Measurements from ENCODE around the gene NGEF.
A peak's percentile ranks its signal among the peaks of the same experiment; 100 is the strongest.
"Not testable (repeated sequence)": the region's sequence is repeated elsewhere in the genome, so short reads cannot be mapped to it uniquely, and the experiment has no call there.

The NGEF gene

DNA sequence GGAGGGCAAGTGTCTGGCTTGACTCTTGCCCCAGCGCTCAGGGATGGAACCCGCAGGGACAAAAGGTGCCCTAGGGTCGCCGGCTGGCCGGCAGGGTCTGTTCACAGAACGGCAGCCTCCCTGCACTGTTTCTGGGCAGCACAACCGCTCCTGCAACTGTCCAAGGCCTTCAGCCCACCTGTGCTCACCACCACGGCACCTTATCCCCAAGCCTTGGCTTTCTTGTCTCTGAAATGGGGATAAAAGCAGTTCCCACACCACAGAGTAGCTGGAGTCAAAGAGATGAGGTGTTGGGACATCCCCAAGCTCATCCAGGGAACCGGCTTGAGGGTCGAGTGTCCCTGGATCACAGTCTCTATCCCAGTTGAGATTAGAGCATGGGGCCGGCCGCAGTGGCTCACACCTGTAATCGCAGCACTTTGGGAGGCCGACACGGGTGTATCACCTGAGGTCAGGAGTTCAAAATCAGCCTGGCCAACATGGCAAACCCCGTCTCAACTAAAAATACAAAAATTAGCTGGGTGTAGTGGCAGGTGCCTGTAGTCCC, 138.3 kb downstream of the NGEF start:
- FAIRE-seq (no peak), DNase-seq (ENCODE audit: low spot score) (no peak)

DNA sequence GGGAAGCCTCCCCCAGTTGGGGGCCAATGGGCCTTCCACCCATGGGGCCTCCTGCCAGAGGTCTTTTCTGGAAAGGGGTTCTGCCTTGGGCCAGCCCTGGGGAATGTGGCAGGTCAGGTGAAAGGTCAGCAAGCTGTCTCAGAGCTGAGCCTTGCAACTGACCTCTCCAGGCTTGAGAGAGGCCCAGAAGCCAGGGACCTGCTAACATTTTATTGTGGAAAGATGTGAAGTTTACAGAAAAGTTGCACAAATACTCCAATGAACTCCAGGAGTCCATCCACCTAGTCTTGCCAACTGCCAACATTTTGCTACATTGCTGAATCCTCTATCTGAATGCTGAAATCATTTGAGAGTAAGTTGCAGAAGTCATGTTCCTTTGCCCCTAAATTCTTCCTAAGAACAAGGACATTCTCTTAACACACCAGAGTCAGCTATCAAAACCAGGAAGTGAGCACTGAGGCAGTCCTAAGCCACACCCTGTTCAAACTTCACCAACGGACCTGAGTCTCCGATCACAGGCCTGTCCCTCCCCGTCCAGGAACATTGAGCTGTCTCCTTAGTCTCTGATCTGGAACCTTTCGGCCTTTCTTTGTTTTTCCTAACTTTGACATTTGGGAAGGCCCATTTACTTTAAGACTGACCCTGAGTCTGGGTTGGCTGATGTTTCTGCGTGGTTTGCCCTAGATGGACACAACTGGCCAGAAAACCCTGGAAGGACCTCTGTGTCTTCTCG, 139.0 kb downstream of the NGEF start:
- FAIRE-seq = no peak

DNA sequence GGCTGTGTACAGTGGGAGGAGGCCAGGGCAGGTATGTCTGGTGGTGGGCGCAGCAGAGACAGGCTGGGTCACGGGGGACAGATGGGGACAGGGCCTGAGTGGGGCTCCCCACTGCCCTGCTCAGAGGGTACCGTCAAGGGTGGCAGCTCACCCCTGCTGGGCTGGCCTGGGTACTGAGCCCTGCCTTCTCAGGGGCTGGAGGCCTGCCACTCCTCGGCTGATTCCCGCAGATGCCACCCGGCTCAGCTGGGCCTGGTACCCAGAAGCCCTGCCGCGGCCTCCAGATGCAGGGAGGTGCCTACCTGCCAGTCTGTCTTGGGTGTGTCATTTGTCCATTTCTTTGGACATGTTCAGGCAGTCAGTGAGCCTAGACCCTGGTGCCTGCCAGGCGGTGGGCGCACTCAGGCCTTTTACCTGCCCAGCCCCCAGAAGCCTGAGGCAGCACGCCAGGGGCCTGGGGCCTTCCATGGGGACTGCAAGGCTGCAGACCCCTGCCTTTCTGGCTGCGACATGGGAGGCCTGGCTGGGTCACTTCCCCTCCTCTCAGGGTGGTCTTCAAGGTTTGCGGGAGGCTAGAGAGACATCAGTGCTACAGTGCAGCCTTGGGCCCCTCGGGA, 139.7 kb downstream of the NGEF start:
- FAIRE-seq = no peak
- no peak for DNase-seq (ENCODE audit: low spot score)

More for the DNA sequence above, 139.0 kb downstream of the NGEF start:
- no peak for DNase-seq (ENCODE audit: low spot score)

DNA sequence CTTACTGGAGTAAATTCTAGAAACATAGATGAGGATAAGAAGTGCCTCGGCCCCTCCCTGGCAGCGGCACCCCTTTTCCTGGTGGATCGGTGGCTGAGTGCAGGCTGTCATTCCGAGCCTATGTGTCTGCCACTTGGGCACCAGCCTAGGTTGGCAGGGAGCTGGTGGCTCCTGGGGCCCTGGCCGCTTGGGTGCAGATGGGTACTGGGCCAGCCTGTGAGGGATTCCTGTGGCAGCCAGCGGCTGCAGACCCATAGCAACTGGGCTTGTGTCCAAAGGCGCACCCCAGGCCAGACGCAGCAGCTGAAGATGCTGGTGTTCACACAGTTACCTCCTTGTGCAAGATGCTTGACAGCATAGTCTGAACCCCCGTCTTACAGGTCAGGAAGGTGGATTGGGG, 140.2 kb downstream of the NGEF start:
- FAIRE-seq = no peak
- no peak for DNase-seq (ENCODE audit: low spot score)

- DNase-seq (ENCODE audit: low spot score) = no peak
- no peak for FAIRE-seq
Observed at GRCh38 chr2:232871835-232872736, 141.0 kb downstream of the NGEF start.

DNA sequence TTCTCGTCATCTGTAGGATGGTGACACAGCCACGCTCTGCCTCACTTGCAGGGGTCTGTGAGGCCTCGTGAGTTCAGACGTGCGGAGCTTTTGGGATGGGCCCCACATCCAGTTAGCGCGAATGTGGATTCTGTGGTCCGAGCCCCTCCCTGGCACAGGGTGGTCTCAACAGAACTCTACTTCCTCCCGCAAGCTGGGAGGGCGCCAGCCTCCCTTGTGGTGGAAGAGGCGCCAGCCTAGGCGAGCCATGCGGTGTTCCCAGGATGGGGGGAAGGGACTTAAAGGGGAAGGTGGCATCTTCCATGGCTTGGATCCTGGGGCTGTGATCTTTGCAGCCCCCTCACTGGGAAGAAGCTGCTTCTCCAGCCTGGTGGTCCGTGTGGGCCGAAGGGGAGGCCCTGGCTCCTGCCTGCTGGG, 141.6 kb downstream of the NGEF start:
- DNase-seq (ENCODE audit: low spot score) (no peak), FAIRE-seq (no peak)

DNA sequence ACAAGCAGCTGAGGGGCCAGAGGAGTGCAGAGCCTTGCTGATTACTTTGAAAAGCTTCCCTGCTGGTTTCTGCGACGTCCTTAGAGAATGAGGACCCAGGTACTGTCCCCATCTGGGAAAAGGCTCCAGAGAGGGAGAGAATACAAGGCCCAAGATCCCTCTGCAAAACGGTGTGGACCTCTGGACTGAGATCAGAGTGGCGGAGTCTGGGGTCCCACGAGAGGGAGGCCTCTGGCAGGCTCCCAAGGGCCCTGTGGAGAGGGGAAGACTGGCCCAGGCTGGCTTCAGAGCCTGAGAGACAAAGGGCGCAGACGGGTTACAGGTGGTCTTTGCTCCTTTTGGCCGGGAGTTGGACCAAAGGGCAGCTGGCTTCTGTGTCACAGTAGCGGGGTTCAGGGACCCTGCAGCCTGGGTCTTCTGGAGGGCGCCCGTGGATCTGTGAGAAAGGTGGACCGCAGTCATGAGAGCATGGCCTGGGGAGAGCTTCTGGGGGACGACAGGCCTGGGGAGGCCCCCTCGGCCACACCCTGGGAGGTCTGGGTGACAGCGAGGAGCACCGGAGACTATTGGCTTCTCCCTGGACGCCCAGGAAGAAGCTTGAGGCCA, 142.2 kb downstream of the NGEF start:
- no peak for FAIRE-seq

GRCh38 chr2:232870018-232870765, 142.9 kb downstream of the NGEF start, which contains the start of gene SNORC:
Gene SNORC, plus strand, starts transcription at chr2:232870264. Its CDS starts 78 bp downstream, at chr2:232870342.
- DNase-seq (ENCODE audit: low spot score) (no peak), FAIRE-seq (no peak)

More for the DNA sequence above, 142.2 kb downstream of the NGEF start:
- no peak for DNase-seq (ENCODE audit: low spot score)

DNA sequence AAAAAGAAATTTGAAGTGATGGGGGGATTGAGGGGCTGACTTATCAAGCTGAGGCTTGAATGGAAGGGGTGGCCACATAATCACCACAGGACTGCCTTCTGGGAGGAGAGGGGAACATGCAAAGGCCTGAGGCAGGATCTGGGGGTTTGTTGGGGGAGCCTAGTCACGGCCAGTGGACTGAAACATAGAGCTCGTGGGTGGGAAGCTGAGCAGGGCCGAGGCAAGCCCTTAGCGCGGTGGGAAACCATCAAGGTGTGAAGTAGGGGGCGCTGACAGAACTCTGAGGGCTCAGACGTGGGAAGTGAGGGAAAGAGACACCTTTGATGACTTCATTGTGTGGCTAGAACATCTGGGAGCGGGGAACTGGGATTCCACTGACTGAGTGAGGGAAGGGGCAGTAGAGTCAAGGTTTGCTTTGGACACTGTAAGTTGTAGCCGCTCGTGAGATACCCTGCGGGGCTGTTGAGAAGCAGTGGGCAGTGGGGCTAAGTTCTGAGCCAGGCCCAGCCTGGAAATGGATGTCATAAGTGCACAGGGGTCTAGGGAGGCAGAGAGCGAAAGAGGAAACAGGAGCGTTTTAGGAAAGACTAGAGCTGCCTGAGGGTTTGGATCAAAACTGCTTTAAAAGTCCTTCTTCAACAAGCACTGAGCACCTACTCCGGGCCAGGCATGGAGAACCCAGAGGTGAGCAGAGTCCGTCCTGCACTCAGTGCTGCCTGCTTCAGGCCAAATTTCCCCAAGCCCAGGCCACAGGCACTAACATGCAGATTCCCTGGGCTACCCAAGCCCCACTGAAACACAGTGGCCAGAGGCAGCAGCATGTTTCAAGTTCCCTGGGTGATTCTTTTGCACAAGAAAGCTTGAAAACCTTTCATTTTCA, 143.7 kb downstream of the NGEF start:
- DNase-seq (ENCODE audit: low spot score) = no peak

GRCh38 chr2:232866104-232866503, 147.0 kb downstream of the NGEF start:
- FAIRE-seq (no peak), DNase-seq (ENCODE audit: low spot score) (no peak)

More for the DNA sequence above, 143.7 kb downstream of the NGEF start:
- FAIRE-seq = no peak

- FAIRE-seq (no peak), DNase-seq (ENCODE audit: low spot score) (no peak)
Observed at GRCh38 chr2:232865165-232865564, 147.9 kb downstream of the NGEF start.

- FAIRE-seq = no peak
- no peak for DNase-seq (ENCODE audit: low spot score)
Observed at GRCh38 chr2:232863996-232864395, 149.1 kb downstream of the NGEF start.

- FAIRE-seq (no peak), DNase-seq (ENCODE audit: low spot score) (no peak)
Observed at GRCh38 chr2:232861353-232861752, 151.7 kb downstream of the NGEF start.

DNA sequence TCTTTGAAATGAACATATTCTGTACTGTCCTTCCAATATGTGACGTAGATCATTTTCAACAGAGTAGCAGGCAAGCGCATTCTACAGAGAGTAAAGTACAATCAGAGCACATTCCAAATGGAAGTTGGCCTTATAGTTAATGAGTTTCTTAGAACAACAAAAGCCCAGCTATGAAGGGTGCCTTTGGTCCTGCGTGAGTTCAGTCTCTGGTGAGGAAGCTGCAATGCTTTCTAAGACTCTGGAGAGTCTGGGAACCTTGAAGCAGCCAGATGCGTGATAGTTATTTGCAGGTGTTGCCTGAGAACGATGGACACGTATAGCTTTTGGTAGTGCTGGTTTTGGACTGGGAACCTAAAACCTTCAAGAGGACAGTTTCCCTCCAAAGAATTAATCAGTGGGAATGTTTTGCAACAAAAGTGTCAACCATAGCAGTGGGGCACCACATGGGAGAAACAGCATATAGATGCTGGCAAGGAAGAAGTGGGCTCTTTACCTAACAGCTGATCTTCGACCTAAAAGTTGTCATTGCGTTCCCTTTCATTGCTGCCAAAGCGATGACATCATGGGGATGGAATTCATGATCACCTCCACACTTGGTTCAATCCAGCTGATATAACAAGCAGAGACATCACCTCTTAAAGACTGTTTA, 152.3 kb downstream of the NGEF start:
- FAIRE-seq = peak; percentile 65
- DNase-seq (ENCODE audit: low spot score) = peak; percentile 30

- FAIRE-seq (no peak), DNase-seq (ENCODE audit: low spot score) (no peak)
Observed at GRCh38 chr2:232859385-232859916, 153.6 kb downstream of the NGEF start.

- DNase-seq (ENCODE audit: low spot score) (no peak), FAIRE-seq (no peak)
Observed at GRCh38 chr2:232857158-232857563, 155.9 kb downstream of the NGEF start.

DNA sequence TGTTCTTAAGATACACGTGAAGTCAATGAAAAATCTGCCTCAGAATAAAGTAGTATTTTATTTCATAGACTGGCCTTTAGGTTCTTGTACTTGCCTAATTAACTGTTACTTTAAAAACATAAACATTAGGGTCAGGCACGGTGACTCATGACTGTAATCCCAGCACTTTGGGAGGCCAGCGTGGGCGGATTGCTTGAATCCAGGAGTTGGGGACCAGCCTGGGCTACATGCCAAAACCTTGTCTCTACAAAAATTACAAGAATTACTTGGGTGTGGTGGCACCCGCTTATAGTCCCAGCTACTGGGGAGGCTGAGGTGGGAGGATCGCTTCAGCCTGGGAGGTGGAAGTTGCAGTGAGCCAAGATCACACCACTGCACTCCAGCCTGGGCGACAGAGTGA, 159.0 kb downstream of the NGEF start:
- DNase-seq (ENCODE audit: low spot score) (no peak), FAIRE-seq (no peak)

DNA sequence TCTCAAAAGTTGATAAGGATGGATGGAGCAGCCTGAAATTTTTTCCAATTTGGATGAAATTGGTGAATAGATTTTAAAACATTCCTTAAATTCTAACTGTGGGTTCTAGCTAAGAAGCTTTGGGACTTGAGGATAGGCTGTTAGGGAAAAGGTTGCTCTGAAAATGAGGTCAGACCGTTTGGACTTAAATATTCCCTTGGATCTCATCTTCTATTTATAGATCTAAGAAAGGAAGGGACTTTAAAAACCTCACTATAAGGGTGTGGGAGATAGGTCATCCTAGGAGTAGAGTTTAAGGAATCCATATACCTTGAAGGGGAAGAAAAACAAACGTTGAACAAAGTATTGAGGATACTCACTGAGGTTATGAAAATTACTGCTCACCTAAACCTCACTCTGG, 160.4 kb downstream of the NGEF start:
- no peak for DNase-seq (ENCODE audit: low spot score)
- no peak for FAIRE-seq

DNA sequence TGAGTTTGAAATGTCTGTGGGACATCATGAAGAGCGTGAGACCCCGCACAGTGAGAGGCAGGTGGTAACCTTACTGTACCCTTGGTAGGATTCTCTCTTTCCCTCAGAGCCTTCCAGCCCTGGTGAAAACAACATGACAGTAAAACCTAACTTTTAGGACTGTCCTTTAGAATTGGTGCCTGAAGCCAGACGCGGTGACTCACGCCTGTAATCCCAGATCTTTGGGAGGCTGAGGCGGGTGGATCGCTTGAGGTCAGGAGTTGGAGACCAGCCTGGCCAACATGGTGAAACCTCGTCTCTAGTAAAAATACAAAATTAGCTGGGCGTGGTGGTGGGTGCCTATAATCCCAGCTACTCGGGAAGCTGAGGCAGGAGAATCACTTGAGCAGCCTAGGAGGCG, 161.0 kb downstream of the NGEF start:
- not testable (repeated sequence) for DNase-seq (ENCODE audit: low spot score); FAIRE-seq

Data from urothelium cell line (cell line).